ENCODE measurements around the gene CDC42EP4.

CDC42EP4 gene, protein sequence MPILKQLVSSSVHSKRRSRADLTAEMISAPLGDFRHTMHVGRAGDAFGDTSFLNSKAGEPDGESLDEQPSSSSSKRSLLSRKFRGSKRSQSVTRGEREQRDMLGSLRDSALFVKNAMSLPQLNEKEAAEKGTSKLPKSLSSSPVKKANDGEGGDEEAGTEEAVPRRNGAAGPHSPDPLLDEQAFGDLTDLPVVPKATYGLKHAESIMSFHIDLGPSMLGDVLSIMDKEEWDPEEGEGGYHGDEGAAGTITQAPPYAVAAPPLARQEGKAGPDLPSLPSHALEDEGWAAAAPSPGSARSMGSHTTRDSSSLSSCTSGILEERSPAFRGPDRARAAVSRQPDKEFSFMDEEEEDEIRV

DNA sequence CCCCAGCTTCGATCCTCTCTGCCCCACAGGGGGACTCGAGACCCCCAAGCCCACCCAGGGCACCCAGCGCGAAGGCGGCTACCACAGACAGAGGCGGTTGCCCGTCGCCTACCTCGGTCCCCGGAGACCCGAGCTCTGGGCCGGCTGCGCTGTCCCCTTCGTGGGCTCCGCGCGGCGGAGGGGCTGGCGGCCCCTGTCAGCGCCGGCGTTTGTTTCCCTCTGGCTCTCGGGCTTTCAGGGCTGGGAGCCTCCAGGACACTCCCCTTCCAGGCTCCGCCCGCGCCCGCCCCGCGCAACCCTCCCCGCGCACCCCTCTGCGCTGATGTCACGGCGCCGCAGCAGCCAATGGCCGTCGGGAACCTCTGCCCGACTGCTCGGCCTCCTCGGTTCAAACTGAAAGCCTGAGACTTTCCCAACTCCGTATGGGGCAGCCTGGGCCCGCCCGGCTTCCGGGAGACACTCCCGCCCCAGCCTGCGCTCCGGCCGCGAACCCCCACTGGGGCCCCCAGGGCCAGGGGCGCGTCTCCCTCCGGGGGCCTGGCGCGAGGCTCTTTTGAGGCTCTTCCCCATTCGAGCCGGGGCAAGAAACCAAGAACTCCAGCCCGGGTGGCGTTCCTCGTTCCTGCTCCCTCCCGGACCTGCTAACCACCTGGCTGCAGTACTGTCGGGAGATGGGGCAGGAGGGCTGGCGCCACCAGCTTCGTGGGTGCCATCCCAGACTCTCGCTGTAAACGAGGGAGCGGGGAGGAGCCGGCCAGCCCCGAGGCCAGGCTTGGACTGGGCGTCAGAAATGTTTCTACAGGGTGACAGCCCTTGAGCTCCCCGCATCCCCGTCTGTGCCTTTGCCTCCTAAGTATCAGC is at the start of gene CDC42EP4:
TSS of gene CDC42EP4 (minus strand) at position 221 of the 861 bp plus-strand sequence. CDS start 25,501 bp downstream, outside the sequence.
- DNase-seq, result peak; percentile 95

DNA sequence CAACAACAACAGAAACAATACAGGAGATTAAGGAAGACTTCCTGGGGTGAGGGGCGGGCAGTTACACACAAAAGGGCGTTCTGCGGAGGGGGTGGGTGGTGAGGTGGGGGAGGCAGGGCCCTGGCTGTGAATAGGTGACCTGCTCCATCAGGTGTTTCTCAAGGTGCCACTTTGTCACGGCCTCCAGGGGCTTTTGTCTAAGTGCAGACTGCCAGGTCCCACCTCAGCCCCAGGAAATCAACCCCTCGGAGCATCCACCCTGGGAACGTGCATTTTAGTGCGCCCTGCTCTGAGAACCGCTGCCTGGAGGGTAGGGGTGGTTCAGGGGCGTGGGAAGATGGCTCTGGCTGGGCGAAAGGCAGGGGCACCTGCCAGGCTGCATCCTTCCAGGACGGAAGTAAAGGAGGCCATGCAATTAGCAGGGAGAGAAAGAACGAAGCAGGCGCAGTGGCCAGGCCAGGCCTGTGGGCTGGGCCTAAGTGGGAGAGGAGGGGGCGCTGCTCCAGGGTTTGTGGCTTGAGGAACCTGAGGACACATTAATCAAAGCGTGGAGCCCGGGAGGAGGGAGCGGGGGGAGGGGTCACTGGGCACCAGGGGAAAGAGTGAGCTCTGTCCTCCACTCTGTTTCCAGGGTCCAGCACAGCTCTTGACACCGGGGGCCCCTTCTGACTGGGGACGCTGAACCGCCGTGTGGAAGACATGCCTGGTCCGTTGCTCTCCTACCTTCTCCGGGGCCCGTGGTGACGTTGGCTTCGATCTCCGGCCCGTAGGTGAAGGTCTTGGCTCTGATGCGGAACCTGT is 49.4 kb upstream of the CDC42EP4 start:
- peak; percentile 28 for DNase-seq

DNA sequence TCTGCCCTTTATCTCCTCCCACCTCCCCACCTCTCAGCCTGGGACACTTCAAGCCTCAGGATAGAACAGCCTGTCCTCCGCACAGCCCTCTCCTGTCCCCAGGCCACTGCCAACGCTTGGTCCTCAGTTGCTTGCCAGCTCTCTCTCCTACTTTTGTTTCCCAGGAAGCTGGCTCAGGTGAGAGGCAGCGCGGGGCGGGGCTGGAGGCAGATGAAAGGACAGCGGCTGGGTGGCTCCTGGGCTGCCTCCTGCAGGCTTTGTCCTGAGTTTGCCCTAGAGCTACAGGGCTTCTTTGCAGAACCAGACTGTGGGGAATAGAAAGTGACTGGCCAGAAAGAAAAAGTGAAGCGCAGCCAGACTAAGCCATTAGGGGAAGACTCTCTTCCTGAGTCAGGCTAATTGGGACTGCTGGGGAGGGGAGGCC is 48.2 kb upstream of the CDC42EP4 start:
- peak; percentile 69 for DNase-seq

DNA sequence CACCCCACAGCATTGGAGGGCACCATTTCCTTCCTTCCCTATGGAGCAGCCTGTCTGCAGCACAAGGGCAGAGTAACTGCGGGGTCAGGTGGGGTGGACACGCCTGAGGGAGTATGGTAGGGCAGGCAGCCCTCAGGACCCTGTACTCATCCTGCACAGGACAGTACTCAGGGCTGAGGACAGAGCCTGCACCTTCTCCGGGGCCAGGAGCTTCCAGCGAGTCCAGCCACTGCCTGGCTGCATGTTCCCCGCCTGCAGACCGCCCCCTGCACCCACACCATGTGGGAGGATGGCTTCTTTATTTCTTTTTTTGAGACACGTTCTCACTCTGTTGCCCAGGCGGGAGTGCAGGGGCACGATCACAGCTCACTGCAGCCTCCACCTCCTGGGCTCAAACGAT is 47.6 kb upstream of the CDC42EP4 start:
- no peak for DNase-seq

DNA sequence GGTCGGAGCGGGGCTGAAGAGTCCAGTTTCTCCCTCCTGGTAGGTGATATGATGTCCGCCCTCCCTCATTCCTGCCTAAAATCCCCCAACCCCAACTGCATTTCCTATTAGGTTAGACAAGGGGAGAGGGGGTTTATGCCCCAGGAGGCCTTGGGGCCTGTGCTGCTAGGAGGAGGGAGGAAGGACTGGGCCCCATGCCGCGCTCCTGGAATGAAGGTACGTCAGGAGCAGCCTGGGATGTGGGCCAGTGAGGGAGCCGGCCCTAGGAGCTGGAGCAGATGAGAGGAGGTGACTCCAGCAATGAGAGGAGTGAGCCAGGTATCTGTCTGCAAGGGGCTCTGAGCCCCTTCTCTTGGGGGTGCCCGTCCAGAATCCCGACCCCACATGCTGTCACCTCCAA is 46.9 kb upstream of the CDC42EP4 start:
- DNase-seq, result no peak

DNA sequence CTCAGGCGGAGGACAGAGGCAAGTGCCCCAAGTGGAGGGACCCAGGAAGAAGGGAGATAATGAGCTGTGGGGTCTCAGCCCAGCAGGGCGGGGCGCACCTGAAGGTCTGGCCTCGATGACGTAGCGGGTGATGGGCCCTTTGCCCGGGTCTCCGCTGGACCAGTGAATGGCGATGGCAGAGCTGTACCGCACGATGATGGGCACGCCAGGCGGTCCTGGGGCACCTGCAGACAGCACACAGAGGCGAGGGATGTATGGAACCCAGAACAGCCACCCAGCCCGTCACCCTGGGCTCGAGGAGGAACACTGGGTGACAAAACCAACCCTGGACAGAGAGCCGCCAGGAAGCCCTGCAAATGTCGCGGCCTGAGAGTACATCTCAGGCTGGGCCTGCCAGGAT is 46.2 kb upstream of the CDC42EP4 start:
- DNase-seq, result no peak

DNA sequence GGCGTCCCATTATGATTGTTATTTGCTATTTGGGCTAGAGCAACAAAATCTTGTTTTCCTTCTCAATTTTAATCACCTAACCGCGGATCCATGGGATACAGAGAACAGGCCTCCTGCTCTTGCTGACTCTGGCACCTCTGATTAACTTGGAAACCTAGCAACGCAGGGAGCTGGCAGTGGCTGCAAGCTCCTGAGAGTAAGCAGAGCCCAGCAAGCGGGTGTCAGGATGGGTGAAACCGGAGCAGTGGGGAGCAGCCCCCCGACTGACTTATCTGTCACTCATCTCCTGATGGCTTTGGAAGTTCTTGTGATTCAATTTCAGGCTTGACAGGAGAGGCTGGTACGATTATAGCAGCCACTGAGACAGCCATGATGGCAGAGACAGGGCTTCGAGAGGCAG is 45.5 kb upstream of the CDC42EP4 start:
- no peak for DNase-seq

DNA sequence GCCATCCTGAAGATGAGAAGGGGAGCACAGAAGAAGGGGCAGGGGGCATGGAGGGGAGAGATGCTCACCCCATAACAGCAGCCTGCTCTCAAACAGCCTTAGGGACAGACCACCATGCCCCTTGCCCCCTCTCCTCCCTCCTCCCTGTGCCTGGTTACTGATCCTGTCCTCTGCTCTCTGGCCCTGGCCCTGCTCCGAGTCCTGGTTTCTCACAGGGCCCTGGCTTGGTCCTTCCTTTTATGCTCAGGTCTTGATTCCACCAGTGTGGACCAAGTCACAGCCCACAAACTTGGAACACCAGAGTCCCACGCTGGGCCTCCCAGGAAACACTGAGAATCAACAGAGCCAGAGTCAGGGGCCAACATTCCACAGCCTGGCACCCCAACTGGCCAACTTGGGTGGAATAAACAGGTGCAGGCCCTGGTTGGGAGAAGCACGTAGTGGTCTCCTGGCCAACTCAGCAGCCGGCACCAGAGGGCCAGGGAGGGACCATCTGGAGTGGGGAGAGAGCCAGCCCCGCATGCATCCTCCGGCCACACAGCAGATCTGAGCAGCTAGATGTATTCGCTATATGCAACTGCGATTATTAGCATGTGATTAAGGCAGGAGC is 44.9 kb upstream of the CDC42EP4 start:
- DNase-seq, result no peak

DNA sequence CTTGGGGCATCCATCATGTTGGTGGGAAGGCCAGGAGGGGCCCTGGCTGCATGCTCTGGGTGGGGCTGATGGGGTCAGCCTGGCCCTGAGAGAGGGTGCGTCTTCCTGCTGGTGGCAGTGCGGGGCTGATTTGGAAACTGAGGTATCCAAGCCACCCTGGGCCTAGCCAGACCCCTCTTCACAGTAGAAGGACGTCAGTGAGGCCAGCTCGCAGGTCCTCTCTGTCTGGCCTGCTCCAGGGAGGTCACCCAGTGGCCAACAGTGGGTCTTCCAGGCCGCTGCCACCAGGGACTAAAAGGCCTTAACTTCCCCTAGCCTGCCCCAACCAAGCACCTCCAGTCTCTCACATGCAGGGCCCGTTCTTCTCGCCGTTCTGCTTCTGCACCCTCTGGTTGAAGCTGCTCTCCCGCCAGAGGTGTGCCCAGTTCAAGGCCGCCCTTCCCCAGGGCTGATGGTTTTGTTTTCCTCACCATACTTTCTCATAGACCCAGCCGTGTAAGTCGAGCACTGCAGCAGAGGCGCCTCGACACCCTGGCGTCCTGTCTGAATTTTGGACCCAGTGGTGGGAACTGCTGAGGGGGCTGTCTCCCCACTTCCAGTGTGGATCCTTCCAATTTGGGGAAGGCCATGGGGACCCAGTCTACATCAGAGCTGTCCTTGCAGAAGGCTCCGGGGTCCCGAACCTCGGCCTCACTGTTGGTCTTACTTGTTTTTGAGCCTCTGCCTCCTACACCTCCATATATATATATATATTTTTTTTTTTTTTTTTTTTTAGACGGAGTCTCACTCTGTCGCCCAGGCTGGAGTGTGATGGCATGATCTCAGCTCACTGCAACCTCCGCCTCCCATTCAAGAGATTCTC is 42.9 kb upstream of the CDC42EP4 start:
- no peak for DNase-seq

DNA sequence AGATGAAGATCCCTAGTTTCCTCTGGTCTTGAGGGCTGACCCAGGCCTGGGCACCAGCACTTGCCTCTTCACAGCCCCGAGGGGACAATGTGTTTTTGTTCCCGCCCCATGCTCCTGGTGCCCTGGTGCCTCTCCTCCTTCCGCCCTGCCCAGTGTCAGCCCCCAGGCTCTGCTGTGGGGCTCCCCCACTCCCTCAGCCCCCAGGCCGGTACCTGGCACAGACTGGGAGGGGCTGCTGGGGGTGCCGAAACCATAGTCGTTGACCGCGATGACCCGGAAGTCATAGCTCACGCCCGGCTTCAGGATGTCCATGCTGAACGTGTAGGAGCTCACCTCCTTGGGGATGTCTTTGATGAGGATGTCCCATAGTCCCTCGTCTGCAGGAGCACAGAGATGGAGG is 40.5 kb upstream of the CDC42EP4 start:
- DNase-seq, result no peak

DNA sequence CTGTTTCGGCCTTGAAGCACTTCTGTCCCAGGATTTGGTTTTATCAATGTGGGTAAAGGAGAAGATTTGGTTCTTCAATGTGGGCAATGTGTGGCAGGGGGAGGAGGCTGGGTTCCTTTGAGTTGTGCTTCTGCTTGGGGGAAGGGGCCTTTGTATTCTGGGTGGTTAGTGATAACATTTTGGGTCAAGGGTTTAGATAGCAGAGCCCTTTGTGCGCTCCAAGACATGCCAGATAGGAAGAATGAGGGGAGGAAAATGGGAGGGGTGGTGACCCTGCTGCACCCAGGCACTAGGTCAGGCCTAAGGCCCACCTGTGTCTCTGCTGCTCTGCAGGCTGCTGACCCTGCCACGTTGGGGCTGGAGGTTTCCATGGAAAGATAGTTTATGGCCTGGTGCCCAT is 40.0 kb upstream of the CDC42EP4 start:
- DNase-seq, result no peak

DNA sequence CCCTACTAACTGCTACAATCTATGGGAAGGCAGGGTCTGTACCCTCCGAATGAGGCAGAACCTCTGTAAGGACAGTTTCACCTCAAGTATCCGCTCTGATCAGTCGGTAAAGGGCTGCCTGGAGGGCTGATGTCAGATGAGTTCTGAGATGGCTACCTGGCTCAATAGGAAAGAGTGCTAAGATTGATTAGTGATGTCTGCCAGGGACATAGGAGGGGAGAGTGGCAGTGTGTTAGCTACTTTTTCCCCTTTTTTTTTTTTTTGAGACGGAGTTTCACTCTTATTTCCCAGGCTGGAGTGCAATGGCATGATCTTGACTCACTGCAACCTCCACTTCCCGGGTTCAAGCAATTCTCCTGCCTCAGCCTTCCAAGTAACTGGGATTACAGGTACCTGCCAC is 39.1 kb upstream of the CDC42EP4 start:
- no peak for DNase-seq

DNA sequence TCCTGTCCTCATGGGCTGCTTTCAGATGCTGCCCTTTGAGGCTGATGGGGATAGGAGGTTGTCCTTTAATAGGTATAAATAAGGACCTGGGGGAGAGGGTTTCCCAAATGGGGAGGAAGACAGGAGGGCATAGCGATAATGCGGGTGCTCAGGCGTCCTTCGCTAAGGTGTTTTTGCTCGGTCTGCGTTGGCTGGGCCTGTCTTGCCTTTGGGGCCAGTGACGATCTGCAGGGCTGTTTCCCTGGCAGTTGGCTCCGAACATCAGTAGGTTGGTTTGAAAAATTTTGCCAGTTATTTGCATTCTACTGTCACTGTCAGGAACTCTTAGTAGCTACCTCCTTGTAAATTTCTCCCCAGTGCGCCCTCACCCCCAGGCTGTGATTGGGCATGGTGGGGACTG is 37.8 kb upstream of the CDC42EP4 start:
- no peak for DNase-seq

DNA sequence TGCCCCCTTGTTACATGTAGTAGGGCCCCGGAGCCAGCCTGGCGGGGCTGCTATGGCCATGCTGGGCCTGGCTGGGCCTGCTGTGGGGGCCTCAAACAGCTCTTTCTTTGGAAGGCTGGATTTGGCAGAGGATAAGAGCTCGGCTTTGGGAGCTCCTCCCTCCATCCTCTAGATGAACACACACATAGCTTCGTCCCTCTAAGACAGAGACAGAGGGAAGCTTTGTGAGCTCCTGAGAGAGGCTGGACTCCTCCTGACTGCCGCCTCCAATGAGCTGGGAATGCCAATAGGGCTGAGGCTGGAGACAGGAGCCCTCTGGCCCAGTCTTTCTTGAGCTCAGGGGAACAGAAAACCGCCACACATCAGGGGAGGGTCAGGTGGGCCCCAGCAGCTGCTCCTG is 37.3 kb upstream of the CDC42EP4 start:
- DNase-seq, result no peak

DNA sequence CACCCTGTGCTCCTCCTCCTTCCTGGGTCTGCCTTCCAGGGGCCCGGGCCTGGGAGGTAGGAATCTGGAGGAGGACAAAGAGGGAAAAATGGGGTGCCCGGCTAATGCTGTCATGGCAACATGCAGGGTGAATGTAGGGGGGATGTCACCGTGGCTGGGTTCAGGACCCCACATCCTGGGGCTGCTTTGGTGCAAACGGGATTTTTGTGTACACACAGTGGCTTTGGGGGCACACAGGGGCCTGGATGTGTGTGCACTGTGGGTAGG is 37.0 kb upstream of the CDC42EP4 start:
- no peak for DNase-seq

DNA sequence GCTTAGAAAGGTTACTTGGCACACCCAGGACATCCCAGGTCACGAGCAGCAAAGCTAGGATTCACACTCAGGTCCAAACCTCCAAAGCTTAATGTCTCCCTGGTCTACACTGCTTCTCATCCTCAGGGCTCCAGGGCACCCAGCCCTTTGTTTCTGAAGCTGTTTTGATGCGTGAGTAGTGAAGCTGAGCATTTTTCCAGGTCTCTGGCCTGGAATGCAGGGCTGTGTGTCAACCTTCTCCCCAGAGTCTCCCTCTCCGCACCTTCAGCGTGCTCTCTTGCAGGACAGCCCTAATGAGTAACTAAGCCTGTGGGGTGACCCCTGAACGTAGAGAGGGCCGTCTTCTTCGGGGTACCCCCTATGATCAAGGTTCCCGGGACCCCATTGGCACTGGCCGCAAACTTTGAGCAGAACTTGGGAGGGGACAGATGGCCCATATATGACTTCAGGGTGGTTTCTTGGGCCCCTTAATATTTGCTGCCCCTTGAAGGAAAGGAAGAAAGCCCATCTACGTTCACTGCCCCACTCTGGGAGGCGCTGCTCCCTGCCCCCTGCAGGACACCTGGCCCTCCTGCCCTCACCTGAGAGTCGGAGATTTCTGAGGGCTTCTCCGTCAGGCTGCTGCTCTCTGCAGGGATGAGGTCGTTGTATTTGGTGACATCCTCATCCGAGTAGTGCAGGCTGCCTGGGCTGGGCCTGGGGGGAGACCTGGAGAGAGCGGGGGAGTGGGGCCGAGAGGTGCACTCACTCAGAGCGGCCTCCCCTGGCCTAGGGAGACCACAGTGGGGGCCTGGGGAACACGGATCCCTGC is 36.4 kb upstream of the CDC42EP4 start:
- no peak for DNase-seq

DNA sequence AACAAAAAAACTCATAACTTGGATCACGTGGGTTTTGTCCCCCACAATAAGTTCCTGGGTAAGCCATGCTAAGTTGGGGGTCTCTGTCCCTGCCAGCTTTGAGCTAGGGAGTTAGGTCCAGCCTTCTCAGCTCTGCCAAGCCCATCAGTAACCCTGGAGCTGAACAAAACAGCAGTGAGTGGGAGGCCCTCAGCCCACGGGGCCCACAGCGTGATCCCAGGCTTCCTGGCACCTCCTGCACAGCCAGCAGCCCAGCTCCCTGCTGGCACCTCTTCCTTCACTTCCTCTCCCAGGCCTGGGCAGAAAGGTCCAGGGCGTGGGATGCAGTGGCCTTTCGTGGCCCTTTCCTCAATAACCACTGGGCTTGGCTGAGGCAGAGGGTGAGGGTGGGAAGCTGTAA is 35.5 kb upstream of the CDC42EP4 start:
- DNase-seq, result no peak

DNA sequence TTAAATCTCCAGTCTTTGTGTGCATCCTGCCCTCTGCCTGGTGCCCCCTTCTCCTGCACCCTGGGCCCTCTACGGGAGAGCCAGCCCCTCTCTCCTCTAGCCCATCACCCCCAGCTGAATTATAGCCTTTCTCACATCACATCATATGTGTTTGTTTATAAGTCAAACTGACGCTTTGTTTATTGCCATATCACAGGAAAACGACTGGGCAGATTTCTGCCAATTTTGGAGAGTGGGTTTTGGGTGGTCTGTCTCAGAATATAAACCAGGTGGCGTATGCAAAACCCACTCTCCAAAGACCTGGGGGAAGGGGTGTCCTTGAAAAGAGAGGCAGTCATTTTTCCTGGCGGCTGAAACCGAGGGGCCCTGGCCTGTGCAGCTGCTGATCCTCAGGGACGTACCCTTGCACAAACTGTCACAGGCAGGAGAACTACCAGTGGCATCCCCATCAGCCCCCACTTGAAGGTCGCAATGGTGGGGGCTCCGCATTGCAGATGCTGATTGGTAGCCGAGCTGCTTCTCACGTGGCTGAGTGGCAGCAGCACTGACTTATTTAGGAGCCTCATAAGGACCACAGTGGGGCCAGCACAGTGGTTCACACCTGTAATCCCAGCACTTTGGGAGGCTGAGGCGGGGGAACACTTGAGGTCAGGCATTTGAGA is 34.8 kb upstream of the CDC42EP4 start:
- no peak for DNase-seq

DNA sequence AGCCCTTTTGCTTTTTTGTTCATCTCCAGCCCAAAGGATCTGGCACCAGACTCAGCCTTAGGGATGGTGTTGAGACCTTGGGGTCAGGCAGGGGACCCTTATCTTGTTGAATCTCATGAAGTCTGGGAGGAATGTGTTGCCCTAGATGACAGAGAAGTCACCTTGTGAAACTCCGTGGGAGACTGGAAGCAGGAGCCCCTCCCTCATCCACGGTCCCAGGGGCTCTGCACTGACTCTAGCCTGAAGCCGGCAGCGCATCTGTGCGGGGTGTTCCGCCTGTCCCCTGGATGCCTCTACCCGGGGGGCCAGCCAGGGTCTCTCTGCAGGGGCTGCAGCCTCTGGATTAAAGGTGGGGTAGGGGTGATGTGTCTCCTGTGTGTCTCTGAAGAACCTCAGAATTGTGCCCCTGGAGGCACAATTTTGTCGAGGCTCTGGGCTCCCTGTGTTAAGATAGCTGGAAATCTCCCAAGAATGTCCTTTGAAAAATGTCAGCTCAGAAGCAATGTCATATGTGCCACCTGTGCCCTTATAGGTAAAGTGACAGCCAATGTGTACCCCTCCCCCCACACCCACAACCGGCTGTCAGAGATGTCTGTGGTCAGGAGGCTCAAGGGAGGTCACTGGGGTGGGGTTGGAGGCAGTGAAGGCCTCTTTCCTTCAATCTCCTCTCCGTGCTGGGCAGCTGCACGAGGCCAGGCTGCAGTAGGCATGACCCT is 32.1 kb upstream of the CDC42EP4 start:
- DNase-seq, result no peak

DNA sequence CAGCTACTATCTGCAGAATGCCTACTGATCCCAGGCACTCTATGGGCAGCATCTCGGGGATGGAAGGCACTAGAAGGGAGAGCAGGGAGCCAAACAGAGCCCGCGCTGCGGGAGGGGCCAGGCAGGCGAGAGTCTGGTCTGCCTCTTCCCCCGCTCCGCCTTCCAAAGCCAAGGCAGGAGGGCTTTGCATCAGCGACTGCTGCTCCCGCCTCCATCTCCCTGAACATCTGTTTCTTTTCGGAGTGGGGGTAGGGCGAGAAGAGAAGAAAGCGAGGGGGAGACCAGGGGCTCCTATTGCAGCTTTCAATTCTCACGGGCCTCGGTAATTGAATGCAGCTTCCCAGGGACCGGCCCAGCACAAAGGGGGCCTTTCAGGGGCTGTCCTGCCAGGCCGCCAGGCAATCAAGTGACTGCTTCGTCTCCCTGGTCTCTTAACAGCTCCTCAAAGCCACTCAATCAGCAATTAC is 31.4 kb upstream of the CDC42EP4 start:
- DNase-seq, result no peak

Measured in NCI-H345 (cell line).